CD4-positive, alpha-beta T cell treated with Interleukin-15 for 4 hours (primary cell): Measurements from ENCODE around the gene GPT2.
A peak's percentile ranks its signal among the peaks of the same experiment; 100 is the strongest.

ENCODE experiments used
- DNase-seq: peaks from one replicate; pipeline ENCODE4 v3.0.0-alpha.2; 2020; ENCODE audit warnings: low spot score

The GPT2 gene

GRCh38 chr16:46896314-46896968 is 12.3 kb downstream of the GPT2 start:
- no peak for DNase-seq

GRCh38 chr16:46897471-46897870 is 13.3 kb downstream of the GPT2 start:
- no peak for DNase-seq

GRCh38 chr16:46898006-46898405 is 13.8 kb downstream of the GPT2 start:
- DNase-seq = no peak

GRCh38 chr16:46899443-46900143 is 15.4 kb downstream of the GPT2 start:
- DNase-seq = no peak

- no peak for DNase-seq
Measured at GRCh38 chr16:46900455-46901235, 16.5 kb downstream of the GPT2 start.

- DNase-seq = no peak
Measured at GRCh38 chr16:46901709-46902108, 17.5 kb downstream of the GPT2 start.

GRCh38 chr16:46903255-46903905 is 19.2 kb downstream of the GPT2 start:
- DNase-seq = no peak

- DNase-seq = no peak
Measured at GRCh38 chr16:46904471-46904870, 20.3 kb downstream of the GPT2 start.

- no peak for DNase-seq
Measured at GRCh38 chr16:46906360-46907060, 22.3 kb downstream of the GPT2 start.

- no peak for DNase-seq
Measured at GRCh38 chr16:46907061-46907774, 23.1 kb downstream of the GPT2 start.

- peak; percentile 58 for DNase-seq
Measured at GRCh38 chr16:46908540-46909372, 24.6 kb downstream of the GPT2 start.

- DNase-seq = no peak
Measured at GRCh38 chr16:46911038-46911437, 26.9 kb downstream of the GPT2 start.

GRCh38 chr16:46911650-46912049 is 27.5 kb downstream of the GPT2 start:
- no peak for DNase-seq

- no peak for DNase-seq
Measured at GRCh38 chr16:46914556-46915201, 30.5 kb downstream of the GPT2 start.

- no peak for DNase-seq
Measured at GRCh38 chr16:46915483-46916025, 31.4 kb downstream of the GPT2 start.

GRCh38 chr16:46916980-46917379 is 32.8 kb downstream of the GPT2 start:
- no peak for DNase-seq

GRCh38 chr16:46918400-46918799 is 34.2 kb downstream of the GPT2 start:
- no peak for DNase-seq

GRCh38 chr16:46918905-46919792 is 35.0 kb downstream of the GPT2 start:
- DNase-seq = no peak
